OCI-LY1 (cell line): ENCODE results near the gene GOLGA6L1.
"Not testable (repeated sequence)": the region's sequence is repeated elsewhere in the genome, so short reads cannot be mapped to it uniquely, and the experiment has no call there.

ENCODE experiments used
- H2AFZ ChIP-seq: fragments of 200-600 bp; sonication (generic), shearing (Covaris generic); 2 replicates; pipeline ENCODE4 v1.6.0; 2014; ENCODE audit warnings: antibody characterized with exemption, mild to moderate bottlenecking, low read length
- H3F3A ChIP-seq: fragments of 200-600 bp; sonication (generic), shearing (Covaris generic); 2 replicates; pipeline ENCODE4 v1.6.0; 2014; ENCODE audit warnings: mild to moderate bottlenecking, antibody characterized with exemption, low read length, moderate library complexity; ENCODE audit not compliant: insufficient read depth
- H3K27ac ChIP-seq: fragments of 200-600 bp; sonication (generic); 2 replicates; pipeline ENCODE4 v1.5.1; 2014; ENCODE audit warnings: low read length, mixed run types, mild to moderate bottlenecking, low read depth; ENCODE audit not compliant: poor library complexity, severe bottlenecking
- H3K27me3 ChIP-seq: fragments of 200-600 bp; sonication (generic); 2 replicates; pipeline ENCODE4 v1.6.0; 2014; ENCODE audit warnings: antibody characterized with exemption, mild to moderate bottlenecking, low read length, moderate library complexity; ENCODE audit not compliant: insufficient read depth
- H3K36me3 ChIP-seq: fragments of 200-600 bp; sonication (generic); 2 replicates; pipeline ENCODE4 v1.6.1; 2014; ENCODE audit warnings: mild to moderate bottlenecking, antibody characterized with exemption, low read length, moderate library complexity, mixed read lengths; ENCODE audit not compliant: insufficient read depth
- H3K4me1 ChIP-seq: fragments of 200-600 bp; sonication (generic); 2 replicates; pipeline ENCODE4 v1.5.1; 2014; ENCODE audit warnings: mild to moderate bottlenecking, low read length, moderate library complexity; ENCODE audit not compliant: insufficient read depth, severe bottlenecking
- H3K4me2 ChIP-seq: fragments of 200-600 bp; sonication (generic), shearing (Covaris generic); 2 replicates; pipeline ENCODE4 v1.6.1; 2014; ENCODE audit warnings: low read length
- H3K4me3 ChIP-seq: fragments of 200-600 bp; sonication (generic); 2 replicates; pipeline ENCODE4 v1.5.1; 2014; ENCODE audit warnings: low read length, low read depth, mild to moderate bottlenecking, mixed read lengths; ENCODE audit not compliant: poor library complexity, severe bottlenecking
- H3K79me2 ChIP-seq: fragments of 200-600 bp; shearing (Covaris generic); 2 replicates; pipeline ENCODE4 v1.6.1; 2016; ENCODE audit warnings: mixed run types, low read length, mixed read lengths; ENCODE audit not compliant: insufficient read depth
- H3K9ac ChIP-seq: fragments of 200-600 bp; sonication (generic), shearing (Covaris generic); 2 replicates; pipeline ENCODE4 v1.6.1; 2014; ENCODE audit warnings: mild to moderate bottlenecking, low read length, mixed read lengths
- H3K9me2 ChIP-seq: fragments of 200-600 bp; sonication (generic), shearing (Covaris generic); 2 replicates; pipeline ENCODE4 v1.6.1; 2014; ENCODE audit warnings: low read depth, mild to moderate bottlenecking, low read length, mixed read lengths
- H3K9me3 ChIP-seq: fragments of 200-600 bp; shearing (Covaris generic); 2 replicates; pipeline ENCODE4 v1.6.1; 2014; ENCODE audit warnings: low read length, mixed read lengths
- H4K20me1 ChIP-seq: fragments of 200-600 bp; sonication (generic), shearing (Covaris generic); 2 replicates; pipeline ENCODE4 v1.6.0; 2016; ENCODE audit warnings: mild to moderate bottlenecking, low read length; ENCODE audit not compliant: insufficient read depth
- CTCF ChIP-seq: fragments of 200-600 bp; sonication (generic), shearing (Covaris generic); IDR thresholded peaks from 2 replicates; pipeline ENCODE4 v1.5.1; 2017; ENCODE audit warnings: mild to moderate bottlenecking, antibody characterized with exemption, low read length, moderate library complexity, mixed read lengths
- EZH2 ChIP-seq: fragments of 200-600 bp; sonication (generic), shearing (Covaris generic); IDR thresholded peaks from 2 replicates; pipeline ENCODE4 v1.8.0; 2017; ENCODE audit warnings: borderline replicate concordance, mixed run types, mild to moderate bottlenecking, antibody characterized with exemption, low read length, moderate library complexity, mixed read lengths

The GOLGA6L1 gene

GRCh38 chr15:23132787-23133186, 3.8 kb downstream of the GOLGA6L1 start:
- not testable (repeated sequence) for H3F3A ChIP-seq, H3K79me2 ChIP-seq, H3K4me2 ChIP-seq, H3K9ac ChIP-seq, H3K4me3 ChIP-seq, H3K27ac ChIP-seq, H3K9me2 ChIP-seq, H3K4me1 ChIP-seq, H3K27me3 ChIP-seq, H3K36me3 ChIP-seq, H4K20me1 ChIP-seq, H2AFZ ChIP-seq, H3K9me3 ChIP-seq

GRCh38 chr15:23118208-23118607, 18.4 kb downstream of the GOLGA6L1 start:
- H3K27me3 ChIP-seq = no peaks in the 10 kb centered on the region
- no peaks in the 10 kb centered on the region for H3K36me3 ChIP-seq
- H3K9ac ChIP-seq = no peak overlapping the region
- no peak overlapping the region for H3K4me2 ChIP-seq
- no peaks in the 10 kb centered on the region for H4K20me1 ChIP-seq
- no peaks in the 10 kb centered on the region for H3K9me3 ChIP-seq
- no peaks in the 10 kb centered on the region for H3K9me2 ChIP-seq
- no peaks in the 10 kb centered on the region for H3F3A ChIP-seq
- no peak overlapping the region for H3K4me3 ChIP-seq
- H3K79me2 ChIP-seq = no peaks in the 10 kb centered on the region
- H3K27ac ChIP-seq = no peak overlapping the region
- no peaks in the 10 kb centered on the region for H3K4me1 ChIP-seq
- no peak for TF ChIP-seq CTCF
- TF ChIP-seq EZH2 = no peak
- no peak overlapping the region for H2AFZ ChIP-seq

- no peaks in the 10 kb centered on the region for H3K27me3 ChIP-seq
- H2AFZ ChIP-seq = no peak overlapping the region
- no peak overlapping the region for H3K9ac ChIP-seq
- peaks cover 6% of the 10 kb centered on the region for H3K4me1 ChIP-seq
- no peaks in the 10 kb centered on the region for H4K20me1 ChIP-seq
- no peaks in the 10 kb centered on the region for H3F3A ChIP-seq
- H3K9me2 ChIP-seq = no peaks in the 10 kb centered on the region
- H3K4me3 ChIP-seq = no peak overlapping the region
- H3K27ac ChIP-seq = no peak overlapping the region
- no peak overlapping the region for H3K4me2 ChIP-seq
- H3K9me3 ChIP-seq = no peaks in the 10 kb centered on the region
- H3K79me2 ChIP-seq = no peaks in the 10 kb centered on the region
- TF ChIP-seq CTCF (no peak), EZH2 (no peak)
- H3K36me3 ChIP-seq = no peaks in the 10 kb centered on the region
Measured at GRCh38 chr15:23095796-23096195, 40.8 kb downstream of the GOLGA6L1 start.

- H3K27ac ChIP-seq = no peak overlapping the region
- no peak overlapping the region for H3K4me3 ChIP-seq
- TF ChIP-seq EZH2 = no peak
- TF ChIP-seq CTCF = no peak
- H3K9ac ChIP-seq = no peak overlapping the region
- H3K27me3 ChIP-seq = no peaks in the 10 kb centered on the region
- H4K20me1 ChIP-seq = no peaks in the 10 kb centered on the region
- no peaks in the 10 kb centered on the region for H3K36me3 ChIP-seq
- no peak overlapping the region for H2AFZ ChIP-seq
- no peaks in the 10 kb centered on the region for H3K9me2 ChIP-seq
- H3K79me2 ChIP-seq = no peaks in the 10 kb centered on the region
- no peaks in the 10 kb centered on the region for H3F3A ChIP-seq
- no peaks in the 10 kb centered on the region for H3K9me3 ChIP-seq
- H3K4me2 ChIP-seq = no peak overlapping the region
- no peaks in the 10 kb centered on the region for H3K4me1 ChIP-seq
Measured at GRCh38 chr15:23083115-23083514, 53.5 kb downstream of the GOLGA6L1 start.

GRCh38 chr15:23081996-23082737, 54.5 kb downstream of the GOLGA6L1 start:
- not testable (repeated sequence) for H3K4me2 ChIP-seq, H3K9me2 ChIP-seq, H4K20me1 ChIP-seq, H3F3A ChIP-seq, H3K79me2 ChIP-seq, H3K36me3 ChIP-seq, H3K4me3 ChIP-seq, H3K27me3 ChIP-seq, H3K27ac ChIP-seq, H2AFZ ChIP-seq, H3K4me1 ChIP-seq, H3K9me3 ChIP-seq, H3K9ac ChIP-seq
